Keratinocyte (primary cell): ENCODE measurements around the gene ELP4. TPM values are rescaled to one million over a fixed set of nuclear protein-coding genes. Genes with fewer than 3 reads are reported as not detected.

Experiments
- DNase-seq: peaks from one replicate; pipeline ENCODE4 v3.0.0-alpha.2; 2011; ENCODE audit warnings: low read depth, missing footprints, low spot score
- FAIRE-seq: peaks from 2 replicates; lab custom pipeline; 2011; peaks lifted over from hg19 to GRCh38; lab: Jason Lieb, UNC
- H2AFZ ChIP-seq: 2 replicates; pipeline ENCODE4 v1.6.0; 2012; ENCODE audit warnings: low read length, control low read depth, inconsistent platforms; ENCODE audit not compliant: control insufficient read depth
- H3K27ac ChIP-seq: 2 replicates; pipeline ENCODE4 v1.5.1; 2011; ENCODE audit warnings: low read length; ENCODE audit not compliant: control insufficient read depth, insufficient read depth
- H3K27me3 ChIP-seq: 3 replicates; pipeline ENCODE4 v1.6.0; 2011; ENCODE audit warnings: low read length; ENCODE audit not compliant: control insufficient read depth, insufficient read depth; ENCODE audit errors: extremely low read depth
- H3K36me3 ChIP-seq, 2 experiments: 2 replicates in 1 of 2; 3 replicates in 1 of 2; pipeline ENCODE4 v1.5.1; 2011; ENCODE audit warnings: low read length in 2 of 2, mild to moderate bottlenecking in 1 of 2; ENCODE audit not compliant: control insufficient read depth in 2 of 2, insufficient read depth in 2 of 2; ENCODE audit errors: extremely low read depth in 1 of 2
- H3K4me1 ChIP-seq: 3 replicates; pipeline ENCODE4 v1.5.1; 2011; ENCODE audit warnings: low read length; ENCODE audit not compliant: control insufficient read depth, insufficient read depth; ENCODE audit errors: extremely low read depth
- H3K4me2 ChIP-seq: 3 replicates; pipeline ENCODE4 v1.6.0; 2011; ENCODE audit warnings: low read depth, low read length; ENCODE audit not compliant: control insufficient read depth, insufficient read depth; ENCODE audit errors: extremely low read depth
- H3K4me3 ChIP-seq, 3 experiments: fragments of 200-600 bp in 1 of 3; sonication (generic) in 1 of 3; 2 replicates in 2 of 3; 3 replicates in 1 of 3; pipeline ENCODE4 v1.5.1; 2011 to 2016; ENCODE audit warnings: low read length in 3 of 3, mild to moderate bottlenecking in 3 of 3, control low read depth in 2 of 3, inconsistent platforms in 1 of 3, low read depth in 1 of 3, mixed read lengths in 1 of 3, mixed run types in 1 of 3, moderate library complexity in 1 of 3; ENCODE audit not compliant: control insufficient read depth in 2 of 3, insufficient read depth in 2 of 3; ENCODE audit errors: extremely low read depth in 1 of 3
- H3K79me2 ChIP-seq: 2 replicates; pipeline ENCODE4 v1.6.0; 2012; ENCODE audit warnings: low read length; ENCODE audit not compliant: control insufficient read depth, insufficient read depth
- H3K9ac ChIP-seq: 3 replicates; pipeline ENCODE4 v1.6.0; 2011; ENCODE audit warnings: low read length; ENCODE audit not compliant: control insufficient read depth, insufficient read depth; ENCODE audit errors: extremely low read depth
- H3K9me1 ChIP-seq: 3 replicates; pipeline ENCODE4 v1.6.0; 2011; ENCODE audit warnings: low read length; ENCODE audit not compliant: control insufficient read depth, insufficient read depth; ENCODE audit errors: extremely low read depth
- H3K9me3 ChIP-seq: 2 replicates; pipeline ENCODE4 v1.5.1; 2012; ENCODE audit warnings: low read depth, low read length; ENCODE audit not compliant: control insufficient read depth
- H4K20me1 ChIP-seq: 3 replicates; pipeline ENCODE4 v1.6.0; 2011; ENCODE audit warnings: low read length; ENCODE audit not compliant: control insufficient read depth, insufficient read depth; ENCODE audit errors: extremely low read depth
- CTCF ChIP-seq, 3 experiments: IDR thresholded peaks in 1 of 3; conservative IDR thresholded peaks in 1 of 3; optimal IDR thresholded peaks in 1 of 3; 2 replicates in 2 of 3; 3 replicates in 1 of 3; pipeline versions ENCODE3 to v1.5.1; 2011; ENCODE audit warnings: low read length in 3 of 3, mild to moderate bottlenecking in 3 of 3, moderate library complexity in 2 of 3, control low read depth in 1 of 3, inconsistent platforms in 1 of 3; ENCODE audit not compliant: insufficient read depth in 2 of 3; ENCODE audit errors: extremely low read depth in 1 of 3
- EZH2 ChIP-seq: IDR thresholded peaks from one replicate; pipeline ENCODE4 v1.6.1; 2012; ENCODE audit warnings: inconsistent platforms, mild to moderate bottlenecking, low read length, moderate library complexity
- dilution Hi-C: fragments of 300-500 bp; cut with MboI; formaldehyde crosslinking; loops from one replicate; pipeline ENCODE4 v1.7.0; 2020; ENCODE audit warnings: low sequenced_read_pairs; ENCODE audit not compliant: extremely low pct_ligation_motif_present
- polyA plus RNA-seq, 5 experiments: library from polyadenylated mRNA; depleted of rRNA in 3 of 5; stranded (reverse) in 3 of 5; stranded (forward) in 1 of 5; unstranded in 1 of 5; fragments of >200 nt; gene quantifications; 1 replicate in 1 of 5; 2 replicates in 3 of 5; 3 replicates in 1 of 5; pipeline versions ENCODE4 v1.2.1 to v1.2.3, GENCODE V29; 2011 to 2012; ENCODE audit warnings: missing spikeins in 2 of 5, low read depth in 1 of 5, low replicate concordance in 1 of 5

The ELP4 gene
- polyA plus RNA-seq, 1 donor (not counting 4 experiments of a cell fraction or from before 2014, with no cell fraction given): 29.6 TPM

- H2AFZ ChIP-seq: no peak overlapping the region
Measured at GRCh38 chr11:31824879-31825837, 315.6 kb downstream of the ELP4 start.

GRCh38 chr11:31825838-31826484 is 316.4 kb downstream of the ELP4 start:
- dilution Hi-C loops: no loop called here
- DNase-seq: no peak
- Histone ChIP-seq H3K36me3 (no peaks in the 10 kb centered on the region), H2AFZ (no peak overlapping the region), H4K20me1 (peaks cover 4% of the 10 kb centered on the region), H3K27me3 (peaks cover 84% of the 10 kb centered on the region), H3K27ac (no peak overlapping the region), H3K9me1 (no peaks in the 10 kb centered on the region), H3K9me3 (no peaks in the 10 kb centered on the region), H3K79me2 (no peaks in the 10 kb centered on the region), H3K4me1 (no peaks in the 10 kb centered on the region), H3K4me3 (no peak overlapping the region), H3K9ac (no peak overlapping the region), H3K4me2 (no peak overlapping the region)
- no peak for TF ChIP-seq EZH2
- no peak for TF ChIP-seq CTCF (optimal IDR thresholded peaks at IDR 0.05 in 1 of 3, IDR thresholded peaks at IDR 0.05 in 1 of 3, conservative IDR thresholded peaks at IDR 0.05 in 1 of 3; ENCODE audit: extremely low read depth in 1 of 3, insufficient read depth in 2 of 3, low read length in 3 of 3)
- FAIRE-seq: no peak

More at GRCh38 chr11:31824879-31825837, 315.6 kb downstream of the ELP4 start:
- no peak overlapping the region for H3K27ac ChIP-seq
- no peaks in the 10 kb centered on the region for H3K9me1 ChIP-seq
- H3K4me2 ChIP-seq: no peak overlapping the region
- H3K9ac ChIP-seq: no peak overlapping the region
- DNase-seq: no peak
- H3K79me2 ChIP-seq: no peaks in the 10 kb centered on the region
- no peaks in the 10 kb centered on the region for H3K4me1 ChIP-seq
- no peak overlapping the region for H3K4me3 ChIP-seq
- peaks cover 4% of the 10 kb centered on the region for H4K20me1 ChIP-seq
- no peaks in the 10 kb centered on the region for H3K9me3 ChIP-seq
- dilution Hi-C loops: no loop called here
- FAIRE-seq: no peak
- no peaks in the 10 kb centered on the region for H3K36me3 ChIP-seq
- peaks cover 92% of the 10 kb centered on the region for H3K27me3 ChIP-seq
- TF ChIP-seq CTCF (optimal IDR thresholded peaks at IDR 0.05 in 1 of 3, IDR thresholded peaks at IDR 0.05 in 1 of 3, conservative IDR thresholded peaks at IDR 0.05 in 1 of 3; ENCODE audit: extremely low read depth in 1 of 3, insufficient read depth in 2 of 3, low read length in 3 of 3) (no peak), EZH2 (peak; percentile 99)
